Activated CD8-positive, alpha-beta memory T cell treated with anti-CD3 and anti-CD28 coated beads, Interleukin-2, amount 50 U/mL, for 1 hour (primary cell): ENCODE results near the gene IL22.

ENCODE experiments used
- DNase-seq: peaks from one replicate; pipeline ENCODE4 v3.0.0-alpha.2; 2020; ENCODE audit errors: extremely low read depth

The IL22 gene

GRCh38 chr12:68264158-68264855 is 10.9 kb upstream of the IL22 start:
- DNase-seq: no peak

DNA sequence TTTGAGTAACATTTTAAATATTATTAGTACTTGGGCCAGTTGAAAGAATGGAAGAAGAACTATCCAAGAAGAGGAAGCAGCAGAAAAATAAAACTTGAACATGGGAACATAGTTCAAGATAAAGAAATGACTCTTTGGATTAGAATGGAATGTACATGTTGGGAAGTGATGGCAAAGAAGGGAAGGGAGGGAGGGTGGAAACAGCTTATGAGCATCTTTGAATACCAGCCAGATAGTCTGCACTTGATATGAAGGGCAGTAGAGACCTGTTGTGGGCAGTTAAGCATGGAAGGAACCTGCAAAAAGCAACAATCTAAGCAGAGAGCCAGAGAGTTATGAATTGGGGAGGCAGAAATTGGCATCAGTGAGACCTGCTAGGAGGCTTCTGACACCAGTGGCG is 10.0 kb upstream of the IL22 start:
- DNase-seq: no peak

- no peak for DNase-seq
Observed at GRCh38 chr12:68261896-68262295, 8.5 kb upstream of the IL22 start.

DNA sequence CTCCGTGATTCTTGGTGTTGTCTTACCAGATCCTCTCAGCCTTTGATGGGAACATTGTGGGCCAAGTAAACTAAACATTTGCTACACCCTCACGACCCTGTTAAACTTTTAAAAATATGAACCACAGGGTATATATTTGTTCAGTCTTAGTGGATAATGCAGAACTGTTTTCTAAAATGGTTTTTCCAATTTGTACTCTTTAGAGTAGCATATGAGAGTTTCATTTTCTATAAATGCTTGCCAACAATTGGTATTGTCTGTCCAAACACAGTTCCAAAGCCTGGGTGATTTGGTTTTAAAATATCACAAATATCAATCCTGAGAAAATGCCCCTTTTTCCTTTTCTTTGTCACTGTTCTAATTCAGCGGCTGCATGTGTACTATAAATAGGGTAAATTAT is 6.7 kb upstream of the IL22 start:
- DNase-seq: no peak

GRCh38 chr12:68259318-68259940 is 6.0 kb upstream of the IL22 start:
- no peak for DNase-seq

GRCh38 chr12:68252077-68252476 is 1.3 kb downstream of the IL22 start:
- no peak for DNase-seq

- no peak for DNase-seq
Observed at GRCh38 chr12:68250454-68250853, 3.0 kb downstream of the IL22 start.

DNA sequence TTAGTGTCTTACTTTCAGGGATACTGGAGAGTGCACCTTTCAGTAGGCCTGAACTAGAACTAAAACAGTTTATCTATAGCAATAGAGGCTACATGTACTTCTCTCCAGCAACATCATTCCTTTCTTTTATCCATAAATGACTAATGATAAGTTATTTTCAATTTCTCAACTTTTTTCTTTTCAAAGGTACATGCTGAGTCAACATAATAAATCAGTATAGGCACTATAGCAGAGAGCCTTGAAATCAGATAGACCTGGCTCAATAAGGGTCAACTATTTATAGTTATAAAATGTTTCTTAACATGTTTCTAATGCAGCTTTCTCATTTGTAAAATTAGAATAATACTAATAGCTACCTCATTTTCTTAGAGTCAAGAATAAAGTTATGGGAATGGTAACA is 5.6 kb downstream of the IL22 start:
- no peak for DNase-seq

DNA sequence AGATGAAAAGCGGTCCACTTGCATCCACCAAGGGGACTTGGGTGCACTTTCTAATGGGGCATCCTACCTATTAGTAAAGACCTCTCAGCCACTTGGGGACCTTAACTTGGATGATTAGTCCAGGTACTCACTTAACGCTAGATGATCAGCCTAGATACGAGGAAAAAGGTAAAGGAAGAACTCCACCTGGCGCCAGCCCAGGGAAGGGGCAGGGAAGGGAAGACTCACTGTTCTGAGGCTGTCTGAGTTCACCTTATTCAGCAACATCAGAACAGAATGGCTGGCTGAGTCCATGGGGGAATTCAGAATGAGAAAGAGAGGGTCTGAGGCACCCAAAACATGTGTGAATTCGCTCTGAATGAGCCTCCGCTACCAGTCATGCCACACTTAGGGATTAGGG is 7.1 kb downstream of the IL22 start:
- no peak for DNase-seq

DNA sequence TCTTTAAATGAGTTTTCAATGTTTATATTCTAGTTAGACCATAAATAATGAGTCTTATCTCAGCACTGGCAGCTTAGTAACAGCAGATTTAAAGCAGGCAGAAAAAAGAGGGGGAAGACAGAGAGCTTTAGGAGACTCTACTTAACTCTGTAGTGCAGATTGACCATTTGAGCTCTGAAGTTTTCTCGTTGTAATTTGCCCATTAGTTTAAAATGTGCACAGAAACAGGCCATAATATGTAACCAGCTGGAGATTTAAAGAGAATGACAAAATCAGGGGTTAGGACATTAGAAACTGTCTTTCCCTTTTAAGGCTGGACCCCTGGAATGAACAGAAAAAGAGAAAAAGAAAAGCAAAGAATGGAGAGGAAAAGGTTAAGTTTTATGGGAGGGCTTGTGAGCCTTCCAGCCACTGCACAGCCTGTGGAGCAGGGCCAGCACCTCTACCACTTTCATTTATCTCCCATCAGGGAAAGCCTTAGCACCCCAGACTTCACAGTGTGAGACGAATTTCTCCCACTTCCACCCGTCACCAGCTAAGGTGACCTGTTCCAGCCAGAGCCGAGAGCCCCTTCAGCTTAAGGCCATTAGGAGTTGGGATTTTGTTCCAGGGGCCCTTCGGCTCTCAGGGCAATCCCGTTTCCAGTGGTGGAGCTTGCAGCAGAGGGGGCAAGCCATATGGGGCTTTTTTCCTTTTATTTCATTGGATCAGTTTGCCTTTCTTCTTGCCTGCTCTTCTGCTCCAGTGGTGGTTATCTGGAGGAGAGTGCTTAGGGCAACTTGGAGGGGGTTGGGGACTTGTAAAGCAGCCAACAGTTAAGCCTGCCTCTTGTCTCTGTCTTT is 8.0 kb downstream of the IL22 start:
- DNase-seq: no peak

GRCh38 chr12:68242777-68243176 is 10.6 kb downstream of the IL22 start:
- DNase-seq: no peak

DNA sequence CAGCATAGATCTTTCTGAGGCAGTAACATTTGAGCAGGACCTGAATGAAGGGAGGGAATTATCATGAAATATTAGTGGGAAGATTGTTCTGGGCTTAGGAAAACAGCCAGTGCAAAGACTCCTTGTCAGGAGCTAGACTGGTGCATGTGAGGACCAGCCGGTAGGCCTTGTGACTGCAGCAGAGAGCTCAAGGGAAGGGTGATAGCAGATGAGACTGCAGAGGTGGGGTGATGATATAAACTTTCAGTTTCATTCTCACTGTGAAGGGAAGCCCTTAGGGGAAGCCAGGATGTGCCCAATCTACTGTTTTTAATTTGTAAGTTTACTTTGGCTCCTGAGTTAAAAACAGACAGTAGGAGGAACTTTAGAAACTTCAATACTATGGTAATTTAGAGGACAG is 12.4 kb downstream of the IL22 start:
- no peak for DNase-seq

DNA sequence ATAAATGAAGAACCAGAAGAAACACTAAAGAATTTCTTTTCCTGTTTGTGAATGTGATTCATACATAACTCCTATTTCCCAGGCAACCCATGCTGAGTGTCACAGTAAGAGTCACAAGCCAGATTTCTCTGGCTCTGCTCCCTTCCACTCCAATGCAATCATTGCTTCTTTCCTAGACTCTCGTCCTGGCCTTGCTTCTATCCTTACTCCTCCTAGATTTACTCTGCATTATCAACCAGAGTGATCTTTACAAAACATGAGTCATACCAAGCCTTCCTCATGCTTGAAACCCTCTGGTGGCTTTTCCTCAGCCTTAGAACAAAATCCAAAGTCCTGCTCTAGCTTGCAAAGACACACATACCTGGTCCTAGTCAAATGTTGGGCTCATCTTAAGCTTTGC is 13.3 kb downstream of the IL22 start:
- no peak for DNase-seq

DNA sequence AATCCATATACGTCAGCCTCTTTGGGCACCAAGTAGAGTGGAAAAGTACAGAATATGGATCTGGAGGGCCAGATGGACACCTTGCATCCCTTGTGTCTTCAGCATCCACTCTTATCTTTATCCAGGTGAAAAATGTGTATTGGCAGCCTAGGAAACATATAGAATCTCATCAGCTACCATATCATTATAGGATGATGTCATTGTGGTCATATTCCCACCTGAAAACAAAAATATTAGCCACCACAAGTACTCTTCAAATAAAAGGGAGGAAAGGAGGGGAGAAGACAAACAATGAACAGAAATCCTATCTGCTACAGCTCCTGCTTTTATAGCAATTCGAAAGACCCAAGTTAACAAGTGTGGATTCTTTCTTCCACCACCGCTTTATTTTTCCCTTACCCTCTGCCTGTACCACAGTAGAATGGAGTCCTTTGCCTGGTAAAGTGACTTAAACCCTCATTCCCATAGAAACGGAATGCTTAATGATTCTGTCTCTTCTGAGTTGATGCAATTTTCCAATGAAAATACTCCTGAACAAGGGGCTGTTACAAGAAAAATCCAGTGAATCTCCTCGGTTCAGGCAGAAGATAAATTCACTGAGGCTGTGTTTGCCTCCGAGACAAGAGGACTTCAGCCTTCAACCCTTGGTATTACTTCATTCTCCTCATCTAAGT is 14.0 kb downstream of the IL22 start:
- no peak for DNase-seq

DNA sequence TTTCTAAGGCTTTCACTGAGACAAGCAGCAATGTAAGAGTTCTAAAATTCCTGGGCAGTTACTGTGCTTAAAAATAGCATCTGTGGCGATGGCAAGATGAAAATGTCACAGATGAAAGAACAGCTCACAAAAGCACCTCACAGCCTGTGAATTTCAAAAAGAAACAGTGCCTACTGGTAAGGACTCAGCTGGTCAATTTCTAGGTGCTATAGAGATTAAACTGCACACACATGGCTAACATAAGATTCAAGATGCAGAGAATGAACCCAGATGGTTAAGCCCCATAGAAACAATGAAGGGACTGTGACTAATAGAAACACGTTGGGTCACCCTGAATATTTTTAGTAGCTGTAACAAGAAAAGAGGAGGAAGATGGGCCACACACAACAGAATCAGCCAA is 15.8 kb downstream of the IL22 start:
- DNase-seq: no peak

GRCh38 chr12:68237078-68237477 is 16.3 kb downstream of the IL22 start:
- no peak for DNase-seq

DNA sequence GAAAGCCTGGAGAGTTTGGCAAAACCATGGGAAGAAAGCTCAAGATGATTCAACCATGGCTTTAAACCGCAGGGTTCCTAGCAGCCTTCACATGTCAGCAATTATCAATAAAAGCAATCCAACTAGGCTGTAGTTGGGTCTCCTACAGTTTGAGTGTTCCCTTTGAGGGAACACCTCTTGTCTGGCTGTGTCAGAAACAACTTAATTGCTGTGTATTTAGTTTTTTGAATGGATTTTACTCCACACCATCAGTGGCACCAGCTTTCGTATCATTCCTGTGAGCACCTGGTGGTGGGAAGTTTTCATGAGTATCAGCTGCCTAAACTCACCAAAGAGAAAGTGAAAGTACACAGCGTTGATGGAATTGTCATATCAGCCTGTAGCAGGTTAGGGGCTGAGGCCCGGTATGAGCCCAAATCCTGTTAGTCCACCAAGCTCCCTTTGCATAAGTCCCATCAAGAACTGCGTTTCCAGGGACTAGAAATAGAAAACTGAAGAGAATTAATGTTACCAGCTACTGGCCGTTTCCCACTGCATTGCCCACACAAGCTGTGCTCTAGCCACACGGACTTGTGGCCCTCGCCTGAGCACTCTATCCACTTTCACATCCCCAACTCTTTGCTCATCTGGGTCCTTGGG is 16.9 kb downstream of the IL22 start:
- DNase-seq: no peak

- DNase-seq: no peak
Observed at GRCh38 chr12:68235576-68235975, 17.8 kb downstream of the IL22 start.

DNA sequence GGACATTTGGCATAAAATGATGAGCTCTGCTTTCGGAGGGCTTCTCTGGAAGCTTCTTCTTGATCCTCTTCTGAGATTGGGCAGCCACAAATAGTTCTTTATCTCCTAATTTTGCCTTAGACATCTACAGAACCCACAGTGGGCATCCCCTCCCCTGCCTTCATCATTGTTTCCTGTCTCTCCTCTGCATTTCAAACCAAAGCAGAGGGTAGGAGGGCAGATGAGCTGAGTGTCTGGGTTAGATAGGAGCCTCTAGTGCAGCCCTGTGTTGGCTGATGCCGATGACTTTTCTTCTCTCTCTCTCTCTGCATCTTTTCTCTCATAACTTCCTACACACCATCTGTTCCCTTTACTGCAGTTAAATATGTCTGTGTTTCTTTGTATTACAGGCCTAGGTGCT is 19.3 kb downstream of the IL22 start:
- no peak for DNase-seq

DNA sequence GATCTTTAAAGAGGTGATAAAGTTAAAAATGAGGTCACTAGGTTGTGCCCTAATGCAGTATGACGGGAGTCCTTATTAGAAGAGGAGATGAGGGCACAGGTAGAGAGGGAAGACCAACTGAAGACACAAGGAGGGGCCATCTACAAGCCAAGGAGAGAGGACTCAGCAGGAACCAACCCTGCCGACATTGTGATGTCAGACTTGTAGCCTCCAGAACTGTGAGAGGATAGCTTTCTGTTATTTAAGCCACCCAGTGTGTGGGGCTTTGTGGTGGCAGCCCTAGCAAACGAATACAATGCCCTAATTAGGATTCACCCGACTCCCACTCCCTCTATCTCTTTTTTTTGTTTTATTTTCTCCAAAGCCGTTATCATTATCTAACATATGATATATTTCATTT is 19.9 kb downstream of the IL22 start:
- DNase-seq: no peak

DNA sequence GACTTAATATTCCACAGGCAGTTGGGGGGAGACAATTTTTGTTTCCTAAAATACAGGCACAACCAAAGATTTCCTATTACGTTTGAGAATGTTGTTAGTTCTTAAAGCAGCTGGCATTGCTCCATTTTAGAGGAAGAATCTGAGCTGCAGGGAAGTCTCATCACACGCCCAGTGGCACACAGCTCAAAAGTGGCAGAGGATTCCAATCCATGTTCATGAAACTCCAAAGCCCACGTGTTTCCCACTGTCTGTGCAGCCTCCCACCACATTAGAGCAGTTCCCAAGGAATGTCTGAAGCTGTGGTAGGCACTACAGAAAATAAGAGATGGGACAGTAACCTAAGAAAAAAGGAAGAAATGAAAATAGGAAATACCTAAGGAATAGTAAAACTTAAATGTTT is 21.7 kb downstream of the IL22 start:
- DNase-seq: no peak

DNA sequence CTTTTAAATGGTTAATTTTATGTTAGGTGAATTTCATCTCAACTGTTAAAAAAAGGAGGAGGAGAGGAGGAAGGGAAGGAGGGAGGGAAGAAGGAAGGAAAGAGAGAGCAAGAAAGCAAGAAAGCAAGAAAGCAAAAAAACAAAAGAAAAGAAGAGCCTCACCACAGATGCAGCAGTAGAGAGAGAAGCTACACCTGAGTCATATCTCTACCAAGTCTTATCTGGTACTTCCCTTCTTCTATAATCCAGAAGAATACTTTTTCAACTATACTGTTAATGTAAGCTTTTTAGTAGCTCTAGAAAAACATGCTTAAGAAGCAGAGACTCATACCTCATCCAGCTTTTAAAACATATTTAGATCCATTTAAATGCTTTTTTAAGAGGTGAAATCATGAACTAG is 22.2 kb downstream of the IL22 start:
- DNase-seq: no peak
